ENCODE data around the gene PNPLA2.

Gene PNPLA2

DNA sequence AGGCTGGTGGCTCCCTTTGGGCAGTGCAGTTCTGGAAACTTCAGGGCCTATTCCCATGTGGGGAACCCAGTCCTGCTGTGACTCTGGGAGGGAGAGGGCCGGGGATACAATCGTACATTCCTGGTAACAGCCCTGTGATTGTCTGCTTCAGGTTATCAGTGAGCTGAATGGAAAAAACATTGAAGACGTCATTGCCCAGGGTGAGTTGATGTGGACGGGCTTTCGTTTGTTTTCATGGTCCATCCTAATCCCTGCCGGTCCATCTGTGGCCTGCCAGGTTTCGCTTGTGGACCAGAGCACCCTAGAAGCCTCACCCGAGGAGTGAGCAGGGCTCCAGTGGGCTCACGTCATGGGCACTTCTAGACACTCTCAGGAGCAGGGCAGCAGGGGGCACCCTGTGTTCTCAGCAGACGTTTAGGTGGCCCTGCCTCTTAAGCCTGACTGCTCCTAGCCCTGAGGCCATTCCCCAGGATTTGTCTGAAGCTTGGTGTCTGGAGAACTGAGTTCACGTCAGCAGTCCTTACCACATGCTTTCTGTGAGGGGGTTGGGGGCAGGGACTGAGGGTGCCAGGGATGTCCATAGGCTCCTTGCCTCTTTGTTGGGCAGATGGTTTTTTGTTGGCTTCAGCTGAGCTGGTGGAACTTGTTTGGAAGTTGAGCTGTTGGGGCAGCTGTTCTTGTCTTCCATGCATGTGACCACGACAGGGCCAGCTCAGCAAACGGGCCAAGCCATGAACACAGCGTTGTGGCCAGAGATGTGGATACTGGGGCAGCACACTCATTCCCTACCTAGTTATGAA, 7.1 kb upstream of the PNPLA2 start:
- H3K4me3 ChIP-seq (ENCODE audit: low read depth, low read length, poor library complexity, severe bottlenecking), result peak overlapping the region; percentile 83
- no peak overlapping the region for H2AFZ ChIP-seq (ENCODE audit: low read length)
- no peaks in the 10 kb centered on the region for H3K27me3 ChIP-seq (ENCODE audit: insufficient read depth, low read length)
- peaks cover 57% of the 10 kb centered on the region for H3K36me3 ChIP-seq (ENCODE audit: insufficient read depth, low read length)
- H3K9me2 ChIP-seq (ENCODE audit: low read depth, low read length), result no peaks in the 10 kb centered on the region
- peaks cover 30% of the 10 kb centered on the region for H3K4me1 ChIP-seq (ENCODE audit: insufficient read depth, low read length, severe bottlenecking)
- H4K20me1 ChIP-seq (ENCODE audit: insufficient read depth, low read length), result no peaks in the 10 kb centered on the region
- no peaks in the 10 kb centered on the region for H3K9me3 ChIP-seq (ENCODE audit: low read length)
- peak overlapping the region; percentile 88 for H3K4me2 ChIP-seq (ENCODE audit: low read length)
- H3K9ac ChIP-seq (ENCODE audit: low read length), result peak overlapping the region; percentile 91
- peaks cover 15% of the 10 kb centered on the region for H3K79me2 ChIP-seq (ENCODE audit: insufficient read depth, low read length)
- peak overlapping the region; percentile 59 for H3K27ac ChIP-seq (ENCODE audit: low read depth, low read length, poor library complexity, severe bottlenecking)
- H3F3A ChIP-seq (ENCODE audit: insufficient read depth, low read length), result no peaks in the 10 kb centered on the region; the same call in 1 of the 2 replicates
- TF ChIP-seq, protein P1, sequence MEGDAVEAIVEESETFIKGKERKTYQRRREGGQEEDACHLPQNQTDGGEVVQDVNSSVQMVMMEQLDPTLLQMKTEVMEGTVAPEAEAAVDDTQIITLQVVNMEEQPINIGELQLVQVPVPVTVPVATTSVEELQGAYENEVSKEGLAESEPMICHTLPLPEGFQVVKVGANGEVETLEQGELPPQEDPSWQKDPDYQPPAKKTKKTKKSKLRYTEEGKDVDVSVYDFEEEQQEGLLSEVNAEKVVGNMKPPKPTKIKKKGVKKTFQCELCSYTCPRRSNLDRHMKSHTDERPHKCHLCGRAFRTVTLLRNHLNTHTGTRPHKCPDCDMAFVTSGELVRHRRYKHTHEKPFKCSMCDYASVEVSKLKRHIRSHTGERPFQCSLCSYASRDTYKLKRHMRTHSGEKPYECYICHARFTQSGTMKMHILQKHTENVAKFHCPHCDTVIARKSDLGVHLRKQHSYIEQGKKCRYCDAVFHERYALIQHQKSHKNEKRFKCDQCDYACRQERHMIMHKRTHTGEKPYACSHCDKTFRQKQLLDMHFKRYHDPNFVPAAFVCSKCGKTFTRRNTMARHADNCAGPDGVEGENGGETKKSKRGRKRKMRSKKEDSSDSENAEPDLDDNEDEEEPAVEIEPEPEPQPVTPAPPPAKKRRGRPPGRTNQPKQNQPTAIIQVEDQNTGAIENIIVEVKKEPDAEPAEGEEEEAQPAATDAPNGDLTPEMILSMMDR (IDR thresholded peaks at IDR 0.05; ENCODE audit: low read length), result peak; percentile 14; the same call in 1 of the 2 replicates
- TF ChIP-seq EZH2 (IDR thresholded peaks at IDR 0.05; ENCODE audit: borderline replicate concordance, low read length), result no peak

DNA sequence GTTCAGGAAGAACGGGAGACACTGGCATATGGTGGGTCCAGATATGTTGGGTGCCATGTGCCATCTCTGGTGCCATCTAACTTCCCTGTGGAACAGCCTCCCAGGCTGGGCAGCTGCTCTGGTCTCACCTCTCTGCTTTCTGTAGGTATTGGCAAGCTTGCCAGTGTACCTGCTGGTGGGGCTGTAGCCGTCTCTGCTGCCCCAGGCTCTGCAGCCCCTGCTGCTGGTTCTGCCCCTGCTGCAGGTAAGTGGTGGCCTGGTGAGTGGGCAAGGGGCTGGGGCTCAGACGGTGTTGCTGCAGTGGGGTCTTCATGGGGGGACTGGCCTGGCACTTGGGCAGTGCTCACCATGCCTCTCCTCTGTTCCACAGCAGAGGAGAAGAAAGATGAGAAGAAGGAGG, 6.3 kb upstream of the PNPLA2 start:
- Histone ChIP-seq H3K36me3 (ENCODE audit: insufficient read depth, low read length) (peaks cover 57% of the 10 kb centered on the region), H3K4me2 (ENCODE audit: low read length) (no peak overlapping the region), H4K20me1 (ENCODE audit: insufficient read depth, low read length) (no peaks in the 10 kb centered on the region)

GRCh38 chr11:813072-813455, 5.7 kb upstream of the PNPLA2 start:
- Histone ChIP-seq H2AFZ (ENCODE audit: low read length) (no peak overlapping the region), H3K4me3 (ENCODE audit: low read depth, low read length, poor library complexity, severe bottlenecking) (no peak overlapping the region), H3K4me2 (ENCODE audit: low read length) (no peak overlapping the region), H3K27ac (ENCODE audit: low read depth, low read length, poor library complexity, severe bottlenecking) (no peak overlapping the region), H4K20me1 (ENCODE audit: insufficient read depth, low read length) (no peaks in the 10 kb centered on the region), H3K27me3 (ENCODE audit: insufficient read depth, low read length) (no peaks in the 10 kb centered on the region), H3K9ac (ENCODE audit: low read length) (no peak overlapping the region), H3K4me1 (ENCODE audit: insufficient read depth, low read length, severe bottlenecking) (peaks cover 26% of the 10 kb centered on the region), H3F3A (ENCODE audit: insufficient read depth, low read length) (peaks cover 4% of the 10 kb centered on the region; the same call in 1 of the 2 replicates), H3K9me2 (ENCODE audit: low read depth, low read length) (no peaks in the 10 kb centered on the region), H3K79me2 (ENCODE audit: insufficient read depth, low read length) (peaks cover 15% of the 10 kb centered on the region), H3K36me3 (ENCODE audit: insufficient read depth, low read length) (peaks cover 57% of the 10 kb centered on the region), H3K9me3 (ENCODE audit: low read length) (no peaks in the 10 kb centered on the region)
- TF ChIP-seq EZH2 (IDR thresholded peaks at IDR 0.05; ENCODE audit: borderline replicate concordance, low read length), result no peak
- TF ChIP-seq, protein P1 (IDR thresholded peaks at IDR 0.05; ENCODE audit: low read length), result no peak

More for the DNA sequence above, 6.3 kb upstream of the PNPLA2 start:
- H3K4me3 ChIP-seq (ENCODE audit: low read depth, low read length, poor library complexity, severe bottlenecking), result no peak overlapping the region
- no peak overlapping the region for H3K9ac ChIP-seq (ENCODE audit: low read length)
- H3K27me3 ChIP-seq (ENCODE audit: insufficient read depth, low read length), result no peaks in the 10 kb centered on the region
- TF ChIP-seq, protein P1 (IDR thresholded peaks at IDR 0.05; ENCODE audit: low read length), result no peak
- TF ChIP-seq EZH2 (IDR thresholded peaks at IDR 0.05; ENCODE audit: borderline replicate concordance, low read length), result no peak
- no peak overlapping the region for H3K27ac ChIP-seq (ENCODE audit: low read depth, low read length, poor library complexity, severe bottlenecking)
- H3K4me1 ChIP-seq (ENCODE audit: insufficient read depth, low read length, severe bottlenecking), result peaks cover 30% of the 10 kb centered on the region
- peaks cover 15% of the 10 kb centered on the region for H3K79me2 ChIP-seq (ENCODE audit: insufficient read depth, low read length)
- no peaks in the 10 kb centered on the region for H3K9me3 ChIP-seq (ENCODE audit: low read length)
- H2AFZ ChIP-seq (ENCODE audit: low read length), result no peak overlapping the region
- no peaks in the 10 kb centered on the region for H3K9me2 ChIP-seq (ENCODE audit: low read depth, low read length)
- peaks cover under 1% of the 10 kb centered on the region; the same call in 1 of the 2 replicates for H3F3A ChIP-seq (ENCODE audit: insufficient read depth, low read length)
